ENCODE data around the gene GFER.
"Not testable (repeated sequence)": the region's sequence is repeated elsewhere in the genome, so short reads cannot be mapped to it uniquely, and the experiment has no call there.

The GFER gene

GRCh38 chr16:2026461-2027023 is 42.5 kb downstream of the GFER start, which contains the start of gene NHERF2:
Gene NHERF2, plus strand, starts transcription at chr16:2026902. Its CDS starts 104 bp downstream, at chr16:2027006.
- no peak for DNase-seq (ENCODE audit: low read depth in 2 of 2)

GRCh38 chr16:2027024-2028010 is 43.3 kb downstream of the GFER start:
- DNase-seq (ENCODE audit: low read depth in 2 of 2), result no peak

GRCh38 chr16:2028146-2028545 is 44.2 kb downstream of the GFER start:
- no peak for DNase-seq (ENCODE audit: low read depth in 2 of 2)

GRCh38 chr16:2028620-2029220 is 44.7 kb downstream of the GFER start:
- DNase-seq (ENCODE audit: low read depth in 2 of 2), result no peak

- DNase-seq (ENCODE audit: low read depth in 2 of 2), result no peak
These were observed 45.4 kb downstream of the GFER start for GRCh38 chr16:2029350-2029749.

GRCh38 chr16:2030036-2030435 is 46.0 kb downstream of the GFER start:
- DNase-seq (ENCODE audit: low read depth in 2 of 2), result no peak

- no peak for DNase-seq (ENCODE audit: low read depth in 2 of 2)
These were observed 47.1 kb downstream of the GFER start for GRCh38 chr16:2031081-2031577.

GRCh38 chr16:2032285-2033056 is 48.5 kb downstream of the GFER start:
- DNase-seq (ENCODE audit: low read depth in 2 of 2), result no peak

- DNase-seq (ENCODE audit: low read depth in 2 of 2), result no peak
These were observed 49.3 kb downstream of the GFER start for GRCh38 chr16:2033057-2033908.

GRCh38 chr16:2033909-2034695 is 50.1 kb downstream of the GFER start:
- not testable (repeated sequence) for DNase-seq (ENCODE audit: low read depth in 2 of 2)

- DNase-seq (ENCODE audit: low read depth in 2 of 2), result no peak
These were observed 50.9 kb downstream of the GFER start for GRCh38 chr16:2034696-2035430.

GRCh38 chr16:2035431-2036199 is 51.6 kb downstream of the GFER start:
- no peak for DNase-seq (ENCODE audit: low read depth in 2 of 2)

- DNase-seq (ENCODE audit: low read depth in 2 of 2), result no peak
These were observed 52.4 kb downstream of the GFER start for GRCh38 chr16:2036200-2036966.

GRCh38 chr16:2037115-2037514 is 53.1 kb downstream of the GFER start:
- no peak for DNase-seq (ENCODE audit: low read depth in 2 of 2)
